Esophagus muscularis mucosa (tissue), 4 donors: ENCODE measurements around the gene INTS4. TPM values are rescaled to one million over a fixed set of nuclear protein-coding genes. Genes with fewer than 3 reads are reported as not detected.

Experiments used
- DNase-seq: peaks from one replicate; pipeline ENCODE4 v3.0.0-alpha.2; 2017; ENCODE audit errors: extremely low spot score
- H3K27ac ChIP-seq, 4 donors: fragments of 200-600 bp; sonication (generic); replicated peaks in 1 of 4; 1 replicate in 3 of 4; 2 replicates in 1 of 4; pipeline ENCODE4 v1.5.1; 2016 to 2019; ENCODE audit warnings: mild to moderate bottlenecking in 1 of 4
- H3K27me3 ChIP-seq, 4 donors: fragments of 200-600 bp; sonication (generic); one replicate each; pipeline versions ENCODE4 v1.5.1 to v1.6.0; 2016 to 2019
- H3K36me3 ChIP-seq, 4 donors: fragments of 200-600 bp; sonication (generic); one replicate each; pipeline ENCODE4 v1.5.1; 2016 to 2019
- H3K4me1 ChIP-seq, 4 donors: fragments of 200-600 bp; sonication (generic); one replicate each; pipeline ENCODE4 v1.5.1; 2016 to 2019
- H3K4me3 ChIP-seq, 4 donors: fragments of 200-600 bp; sonication (generic); 1 replicate in 2 of 4; 2 replicates in 2 of 4; pipeline ENCODE4 v1.5.1; 2016 to 2019; ENCODE audit warnings: mild to moderate bottlenecking in 4 of 4, moderate library complexity in 1 of 4
- H3K9me3 ChIP-seq, 4 donors: fragments of 200-600 bp; sonication (generic); 1 replicate in 3 of 4; 2 replicates in 1 of 4; pipeline ENCODE4 v1.5.1; 2016 to 2019
- CTCF ChIP-seq, 3 experiments: fragments of 200-600 bp in 2 of 3; fragments of 450-650 bp in 1 of 3; sonication (generic) in 2 of 3; IDR thresholded peaks; one replicate each; pipeline ENCODE4 v1.5.1; 2017 to 2019; ENCODE audit warnings: antibody characterized with exemption in 3 of 3, mild to moderate bottlenecking in 2 of 3, moderate library complexity in 1 of 3
- EP300 ChIP-seq: sonication (generic); formaldehyde crosslinking; IDR thresholded peaks from one replicate; pipeline ENCODE4 v1.6.1; 2017; ENCODE audit warnings: antibody characterized with exemption
- POLR2A ChIP-seq: fragments of 450-650 bp; IDR thresholded peaks from one replicate; pipeline ENCODE4 v1.6.1; 2017; ENCODE audit warnings: antibody characterized with exemption, moderate library complexity, mild to moderate bottlenecking, low read depth
- POLR2AphosphoS5 ChIP-seq, 2 donors: sonication (generic); formaldehyde crosslinking; IDR thresholded peaks; one replicate each; pipeline ENCODE4 v1.6.1; 2017; ENCODE audit warnings: antibody characterized with exemption in 2 of 2
- WGBS: methylation state at CpG from one replicate; pipeline ENCODE4 v1.1.5; 2018; 5-methylcytosine and 5-hydroxymethylcytosine counted together
- intact Hi-C: fragments of 100-400 bp; cut with DNase I; formaldehyde crosslinking; loops from one replicate; pipeline ENCODE4 v1.15.1; 2023
- total RNA-seq, 4 donors: library from RNA; depleted of rRNA; stranded (reverse); fragments of >200 nt; gene quantifications; one replicate each; pipeline versions ENCODE4 v1.1.0 to v1.2.1, GENCODE V29; 2016

The INTS4 gene
- total RNA-seq, 4 donors from 2014 or later = 13.3 to 34.1 (median 15.2) TPM

- Histone ChIP-seq H3K4me3 (no peak overlapping the region), H3K27me3 (no peaks in the 10 kb centered on the region), H3K36me3 (peaks cover 0 to 4% (median 0%) of the 10 kb centered on the region in 4 donors), H3K27ac (no peak overlapping the region), H3K4me1 (no peaks in the 10 kb centered on the region), H3K9me3 (no peaks in the 10 kb centered on the region)
- no peak for DNase-seq
- no peak for TF ChIP-seq POLR2A
- 88% methylated on average over 2 of the region's 2 CpGs for WGBS
- intact Hi-C loops = no loop called here
Measured at GRCh38 chr11:78011301-78011700, 16.8 kb upstream of the INTS4 start.

GRCh38 chr11:78010755-78011154 lies 16.3 kb upstream of the INTS4 start:
- H3K36me3 ChIP-seq = no peaks in the 10 kb centered on the region
- DNase-seq = no peak
- H3K9me3 ChIP-seq = no peaks in the 10 kb centered on the region
- H3K4me1 ChIP-seq = no peaks in the 10 kb centered on the region
- no peak overlapping the region for H3K4me3 ChIP-seq
- H3K27ac ChIP-seq = no peak overlapping the region
- TF ChIP-seq POLR2AphosphoS5 (IDR thresholded peaks at IDR 0.05) = no peak
- no peak for TF ChIP-seq EP300
- no peak for TF ChIP-seq CTCF (IDR thresholded peaks at IDR 0.05)
- TF ChIP-seq POLR2A = no peak
- 97% methylated on average over 6 of the region's 6 CpGs for WGBS
- intact Hi-C loops = no loop called here
- H3K27me3 ChIP-seq = no peaks in the 10 kb centered on the region

- 97% methylated on average over 1 of the region's 1 CpG for WGBS
- no peak for DNase-seq
- Histone ChIP-seq H3K36me3 (no peaks in the 10 kb centered on the region), H3K4me3 (no peak overlapping the region), H3K27ac (no peak overlapping the region), H3K27me3 (no peaks in the 10 kb centered on the region), H3K9me3 (no peaks in the 10 kb centered on the region), H3K4me1 (no peaks in the 10 kb centered on the region)
- intact Hi-C loops = no loop called here
- no peak for TF ChIP-seq CTCF (IDR thresholded peaks at IDR 0.05)
- no peak for TF ChIP-seq POLR2A
- TF ChIP-seq EP300 = no peak
- TF ChIP-seq POLR2AphosphoS5 (IDR thresholded peaks at IDR 0.05) = no peak
Measured at GRCh38 chr11:78010304-78010703, 15.8 kb upstream of the INTS4 start.

- DNase-seq = no peak
- no peak overlapping the region for H3K4me3 ChIP-seq
- no peaks in the 10 kb centered on the region for H3K36me3 ChIP-seq
- 89% methylated on average over 2 of the region's 2 CpGs for WGBS
- no peaks in the 10 kb centered on the region for H3K27me3 ChIP-seq
- no peaks in the 10 kb centered on the region for H3K9me3 ChIP-seq
- H3K27ac ChIP-seq = no peak overlapping the region
- TF ChIP-seq POLR2AphosphoS5 (IDR thresholded peaks at IDR 0.05) (no peak), CTCF (IDR thresholded peaks at IDR 0.05) (no peak), POLR2A (no peak), EP300 (no peak)
- no peaks in the 10 kb centered on the region for H3K4me1 ChIP-seq
- intact Hi-C loops = no loop called here
Measured at GRCh38 chr11:78009062-78009461, 14.6 kb upstream of the INTS4 start.

- no peak overlapping the region for H3K4me3 ChIP-seq
- TF ChIP-seq POLR2AphosphoS5 (IDR thresholded peaks at IDR 0.05) (no peak), CTCF (IDR thresholded peaks at IDR 0.05) (peak; percentile 45 to 66 (median 50)), POLR2A (no peak), EP300 (no peak)
- DNase-seq = no peak
- 0% methylated on average over 1 of the region's 1 CpG for WGBS
- no peak overlapping the region for H3K27ac ChIP-seq
- peaks cover 3 to 5% (median 4%) of the 10 kb centered on the region in 4 donors for H3K4me1 ChIP-seq
- H3K27me3 ChIP-seq = no peaks in the 10 kb centered on the region
- H3K9me3 ChIP-seq = no peaks in the 10 kb centered on the region
- intact Hi-C loops = no loop called here
- no peaks in the 10 kb centered on the region for H3K36me3 ChIP-seq
Measured at GRCh38 chr11:78000193-78000592, 5.7 kb upstream of the INTS4 start.
